Uterus (tissue), 2 donors: ENCODE results near the gene GPHN.

Source experiments
- CTCF ChIP-seq, 4 experiments: fragments of 200-600 bp in 2 of 4; fragments of 450-650 bp in 2 of 4; sonication (generic) in 2 of 4; IDR thresholded peaks; one replicate each; pipeline ENCODE4 v1.5.1; 2016 to 2019; ENCODE audit warnings: antibody characterized with exemption in 4 of 4, mild to moderate bottlenecking in 2 of 4, moderate library complexity in 1 of 4
- POLR2A ChIP-seq, 2 donors: fragments of 450-650 bp; IDR thresholded peaks; one replicate each; pipeline ENCODE4 v1.6.1; 2016; ENCODE audit warnings: antibody characterized with exemption in 2 of 2, mild to moderate bottlenecking in 1 of 2, moderate library complexity in 1 of 2

GRCh38 chr14:66541627-66542026 lies 33.7 kb downstream of the GPHN start:
- TF ChIP-seq CTCF (IDR thresholded peaks at IDR 0.05) = no peak
- no peak for TF ChIP-seq POLR2A (IDR thresholded peaks at IDR 0.05)
